B cell (primary cell): ENCODE data around the gene KDM1B. TPM values are rescaled to one million over a fixed set of nuclear protein-coding genes. Genes with fewer than 3 reads are reported as not detected.
A peak's percentile ranks its signal among the peaks of the same experiment; 100 is the strongest.

Experiments used
- ATAC-seq: fragments of 200-7000 bp; cut with Tn5 transposase; one replicate; pipeline ENCODE4 v1.10.0; 2021; ENCODE audit warnings: low read depth, mild to moderate bottlenecking, moderate number of reproducible peaks, moderate library complexity
- CTCF ChIA-PET: fragments of 350-600 bp; sonication (Branson Sonifier 250); formaldehyde crosslinking; loops from one replicate; lab custom pipeline; 2021; ENCODE audit warnings: antibody characterized with exemption, inconsistent platforms; lab: Charles Lee
- POLR2A ChIA-PET: fragments of 350-600 bp; sonication (Branson Sonifier 250); formaldehyde crosslinking; loops from one replicate; lab custom pipeline; 2021; ENCODE audit warnings: antibody characterized with exemption; lab: Charles Lee
- DNase-seq: peaks from one replicate; pipeline ENCODE4 v3.0.0; 2013
- H2AFZ ChIP-seq: 2 replicates; pipeline ENCODE4 v1.6.1; 2012; ENCODE audit warnings: mild to moderate bottlenecking, low read depth, low read length; ENCODE audit not compliant: insufficient read depth, poor library complexity, severe bottlenecking
- H3K27ac ChIP-seq, 2 donors: 1 replicate in 1 of 2; 2 replicates in 1 of 2; pipeline ENCODE4 v1.5.1; 2012 to 2013; ENCODE audit warnings: low read length in 2 of 2, mild to moderate bottlenecking in 2 of 2, moderate library complexity in 1 of 2
- H3K27me3 ChIP-seq, 4 experiments: fragments of 200-600 bp in 1 of 4; sonication (generic) in 1 of 4; replicated peaks in 1 of 4; 1 replicate in 2 of 4; 2 replicates in 2 of 4; pipeline versions ENCODE4 v1.6.1 to v1.7.0; 2013 to 2016; ENCODE audit warnings: low read length in 3 of 4, mild to moderate bottlenecking in 2 of 4, mixed read lengths in 1 of 4, moderate library complexity in 1 of 4; ENCODE audit not compliant: insufficient read depth in 4 of 4, control insufficient read depth in 3 of 4; ENCODE audit errors: control extremely low read depth in 1 of 4
- H3K36me3 ChIP-seq, 2 experiments: replicated peaks in 1 of 2; 1 replicate in 1 of 2; 2 replicates in 1 of 2; pipeline versions ENCODE4 v1.6.1 to v1.7.1; 2013; ENCODE audit warnings: low read length in 1 of 2; ENCODE audit not compliant: insufficient read depth in 2 of 2, control insufficient read depth in 1 of 2; ENCODE audit errors: control extremely low read depth in 1 of 2, extremely low read depth in 1 of 2
- H3K4me1 ChIP-seq, 2 donors: fragments of 200-600 bp in 1 of 2; sonication (generic) in 1 of 2; 1 replicate in 1 of 2; 2 replicates in 1 of 2; pipeline versions ENCODE4 v1.5.1 to v1.6.1; 2013 to 2017; ENCODE audit warnings: low read length in 2 of 2; ENCODE audit not compliant: control insufficient read depth in 2 of 2, insufficient read depth in 2 of 2
- H3K4me2 ChIP-seq: replicated peaks from 2 replicates; pipeline ENCODE3; 2012; ENCODE audit warnings: mild to moderate bottlenecking, low read depth, low read length; ENCODE audit not compliant: poor library complexity, severe bottlenecking
- H3K4me3 ChIP-seq, 5 experiments: fragments of 200-600 bp in 1 of 5; sonication (generic) in 1 of 5; 1 replicate in 3 of 5; 2 replicates in 2 of 5; pipeline versions ENCODE4 v1.5.1 to v1.7.0; 2011 to 2016; ENCODE audit warnings: low read length in 4 of 5, mild to moderate bottlenecking in 4 of 5, low read depth in 2 of 5, control low read depth in 1 of 5, moderate library complexity in 1 of 5; ENCODE audit not compliant: insufficient read depth in 1 of 5; ENCODE audit errors: control extremely low read depth in 1 of 5, extremely low read depth in 1 of 5
- H3K79me2 ChIP-seq: fragments of 200-600 bp; sonication (generic); one replicate; pipeline ENCODE4 v1.6.0; 2016; ENCODE audit warnings: low read length; ENCODE audit not compliant: control insufficient read depth, insufficient read depth
- H3K9ac ChIP-seq: fragments of 200-600 bp; sonication (generic); 2 replicates; pipeline ENCODE4 v1.6.1; 2017; ENCODE audit warnings: mild to moderate bottlenecking, low read length, moderate library complexity
- H3K9me3 ChIP-seq, 3 donors: one replicate each; pipeline versions ENCODE4 v1.6.1 to v1.7.1; 2013; ENCODE audit warnings: low read length in 2 of 3; ENCODE audit not compliant: control insufficient read depth in 2 of 3, insufficient read depth in 1 of 3; ENCODE audit errors: control extremely low read depth in 1 of 3
- H4K20me1 ChIP-seq: 2 replicates; pipeline ENCODE4 v1.6.0; 2012; ENCODE audit warnings: mild to moderate bottlenecking, low read length; ENCODE audit not compliant: insufficient read depth, control insufficient read depth, poor library complexity, severe bottlenecking
- H3K27ac Mint-ChIP-seq: one replicate; pipeline ENCODE4 v1.8.0; 2021; ENCODE audit warnings: mixed read lengths
- H3K27me3 Mint-ChIP-seq: one replicate; pipeline ENCODE4 v1.8.0; 2021; ENCODE audit warnings: mixed read lengths
- H3K4me1 Mint-ChIP-seq: one replicate; pipeline ENCODE4 v1.8.0; 2021; ENCODE audit warnings: mixed read lengths
- H3K4me3 Mint-ChIP-seq: one replicate; pipeline ENCODE4 v1.8.0; 2021; ENCODE audit warnings: mixed read lengths
- H3K9me3 Mint-ChIP-seq: one replicate; pipeline ENCODE4 v1.8.0; 2022; ENCODE audit warnings: mixed read lengths; ENCODE audit not compliant: insufficient read depth
- CTCF ChIP-seq: fragments of 200-600 bp; IDR thresholded peaks from one replicate; pipeline ENCODE4 v1.8.0; 2022; ENCODE audit warnings: antibody characterized with exemption, mild to moderate bottlenecking
- EZH2 ChIP-seq: IDR thresholded peaks from 2 replicates; pipeline ENCODE4 v1.6.1; 2012; ENCODE audit warnings: borderline replicate concordance, low read depth, mild to moderate bottlenecking, moderate library complexity, low read length; ENCODE audit not compliant: insufficient read depth, poor library complexity, severe bottlenecking
- WGBS: methylation state at CpG from one replicate; pipeline ENCODE4 v1.1.5; 2013; ENCODE audit warnings: missing lambda C conversion rate; ENCODE audit not compliant: insufficient coverage; 5-methylcytosine and 5-hydroxymethylcytosine counted together
- intact Hi-C: fragments of 100-400 bp; cut with micrococcal nuclease; formaldehyde crosslinking; loops from one replicate; pipeline ENCODE4 v1.10.0; 2022
- polyA plus RNA-seq: library from polyadenylated mRNA; depleted of rRNA; stranded (reverse); fragments of >200 nt; gene quantifications from 2 replicates; pipeline ENCODE4 v1.2.3, GENCODE V29; 2012
- total RNA-seq, 2 donors: library from RNA; stranded (reverse); fragments of 120-200 nt in 1 of 2; gene quantifications; 1 replicate in 1 of 2; 2 replicates in 1 of 2; pipeline versions ENCODE4 v1.2.3 to v1.2.4, GENCODE V29; 2013 to 2022

The KDM1B gene
- total and polyA plus RNA-seq, 2 donors (not counting 1 experiment from before 2014, with no cell fraction given) = 10.9 to 16.0 TPM

GRCh38 chr6:18265787-18266522 lies 110.7 kb downstream of the KDM1B start:
- Histone ChIP-seq H3K4me2 (peak overlapping the region; percentile 87), H3K27ac (no peak overlapping the region), H3K9me3 (peaks cover 0 to 11% (median 4%) of the 10 kb centered on the region in 3 donors), H3K79me2 (peaks cover 47% of the 10 kb centered on the region), H3K4me1 (peaks cover 27 to 36% of the 10 kb centered on the region in 2 donors), H4K20me1 (peaks cover 7% of the 10 kb centered on the region), H3K27me3 (peaks cover 0 to 3% (median 0%) of the 10 kb centered on the region in 4 experiments), H2AFZ (peak overlapping the region; percentile 86), H3K36me3 (no peaks in the 10 kb centered on the region), H3K9ac (peak overlapping the region; percentile 83), H3K4me3 (no peak overlapping the region)
- intact Hi-C loops = loop anchor here (2.0 kb wide), 1 partner anchor 63 kb away; no protein-coding TSS in a partner anchor
- no peak for ATAC-seq
- no peaks in the 10 kb centered on the region for H3K27me3 Mint-ChIP-seq
- H3K4me3 Mint-ChIP-seq = peak overlapping the region; percentile 93
- H3K27ac Mint-ChIP-seq = peak overlapping the region; percentile 98
- CTCF ChIA-PET = interaction anchor here (0.7 to 1.5 kb wide), 3 partner anchors 62 to 240 kb away, joined by 3 read pairs; no protein-coding TSS in a partner anchor
- no peaks in the 10 kb centered on the region for H3K9me3 Mint-ChIP-seq
- 96% methylated on average over 13 of the region's 14 CpGs for WGBS
- DNase-seq = no peak
- peaks cover 33% of the 10 kb centered on the region for H3K4me1 Mint-ChIP-seq
- TF ChIP-seq EZH2 (no peak), CTCF (no peak)
- POLR2A ChIA-PET = no interaction called here

GRCh38 chr6:18266523-18266912 lies 111.3 kb downstream of the KDM1B start:
- CTCF ChIA-PET = no interaction called here
- Mint-ChIP-seq H3K27ac (no peak overlapping the region), H3K4me1 (peaks cover 28% of the 10 kb centered on the region), H3K27me3 (no peaks in the 10 kb centered on the region), H3K9me3 (no peaks in the 10 kb centered on the region), H3K4me3 (no peak overlapping the region)
- Histone ChIP-seq H3K36me3 (no peaks in the 10 kb centered on the region), H3K4me1 (peaks cover 21 to 30% of the 10 kb centered on the region in 2 donors), H2AFZ (no peak overlapping the region), H4K20me1 (peaks cover 4% of the 10 kb centered on the region), H3K4me2 (no peak overlapping the region), H3K9me3 (peaks cover 0 to 11% (median 4%) of the 10 kb centered on the region in 3 donors), H3K9ac (no peak overlapping the region), H3K79me2 (peaks cover 42% of the 10 kb centered on the region), H3K27ac (no peak overlapping the region), H3K27me3 (peaks cover 0 to 3% (median 0%) of the 10 kb centered on the region in 4 experiments), H3K4me3 (no peak overlapping the region)
- no peak for DNase-seq
- 96% methylated on average over 9 of the region's 11 CpGs for WGBS
- intact Hi-C loops = no loop called here
- TF ChIP-seq EZH2 = no peak
- TF ChIP-seq CTCF = no peak
- no peak for ATAC-seq
- POLR2A ChIA-PET = no interaction called here
